ENCODE measurements around the gene GNGT1. TPM values are rescaled to one million over a fixed set of nuclear protein-coding genes. Genes with fewer than 3 reads are reported as not detected.
"Not testable (repeated sequence)": the region's sequence is repeated elsewhere in the genome, so short reads cannot be mapped to it uniquely, and the experiment has no call there.

Gene GNGT1
- total RNA-seq, 2 donors from 2014 or later, result 0.22 TPM; not detected in 1

- H3K36me3 Mint-ChIP-seq (ENCODE audit: low read depth), result no peaks in the 10 kb centered on the region
Measured at GRCh38 chr7:93910076-93910994, 4.0 kb downstream of the GNGT1 start.

GRCh38 chr7:93911242-93911641 lies 4.9 kb downstream of the GNGT1 start:
- H3K9ac ChIP-seq (ENCODE audit: extremely low read depth, low read length, poor library complexity, severe bottlenecking); H3K4me3 ChIP-seq (ENCODE audit: low read length); H3K36me3 Mint-ChIP-seq (ENCODE audit: low read depth); DNase-seq; H3K36me3 ChIP-seq (ENCODE audit: control insufficient read depth, insufficient read depth, low read length); H3K4me1 ChIP-seq (ENCODE audit: control insufficient read depth, insufficient read depth, low read length); H3K27me3 Mint-ChIP-seq (ENCODE audit: insufficient read depth); H3K4me3 Mint-ChIP-seq; H3K9me3 Mint-ChIP-seq; H3K27ac ChIP-seq (ENCODE audit: low read depth, low read length); H3K27ac Mint-ChIP-seq; H3K4me1 Mint-ChIP-seq; H3K9me3 ChIP-seq (ENCODE audit: control insufficient read depth, low read length); H3K27me3 ChIP-seq (ENCODE audit: control insufficient read depth, insufficient read depth, low read length, poor library complexity, severe bottlenecking): not testable (repeated sequence)
- no CpG with 5 or more reads among the region's 3 CpGs for whole genome bisulfite sequencing, 2 experiments (ENCODE audit: insufficient coverage in 1 of 2, insufficient read length in 1 of 2)

More at GRCh38 chr7:93910076-93910994, 4.0 kb downstream of the GNGT1 start:
- no peak for DNase-seq
- Mint-ChIP-seq H3K9me3 (no peaks in the 10 kb centered on the region), H3K27ac (no peak overlapping the region), H3K4me1 (no peaks in the 10 kb centered on the region), H3K4me3 (no peak overlapping the region), H3K27me3 (ENCODE audit: insufficient read depth) (no peaks in the 10 kb centered on the region)
- Histone ChIP-seq H3K36me3 (ENCODE audit: control insufficient read depth, insufficient read depth, low read length) (no peaks in the 10 kb centered on the region), H3K27ac (ENCODE audit: low read depth, low read length) (no peak overlapping the region), H3K9me3 (ENCODE audit: control insufficient read depth, low read length) (no peaks in the 10 kb centered on the region), H3K9ac (ENCODE audit: extremely low read depth, low read length, poor library complexity, severe bottlenecking) (no peak overlapping the region), H3K27me3 (ENCODE audit: control insufficient read depth, insufficient read depth, low read length, poor library complexity, severe bottlenecking) (no peaks in the 10 kb centered on the region), H3K4me1 (ENCODE audit: control insufficient read depth, insufficient read depth, low read length) (no peaks in the 10 kb centered on the region), H3K4me3 (ENCODE audit: low read length) (no peak overlapping the region)
- WGBS, 2 experiments (ENCODE audit: insufficient coverage in 1 of 2, insufficient read length in 1 of 2), result 100% methylated on average over 3 of the region's 3 CpGs; no CpG with 5 or more reads in 1 of the 2 experiments
- no peak for TF ChIP-seq CTCF (conservative IDR thresholded peaks at IDR 0.05)

- H3K27me3 Mint-ChIP-seq (ENCODE audit: insufficient read depth); H3K27ac Mint-ChIP-seq; H3K9me3 ChIP-seq (ENCODE audit: control insufficient read depth, low read length); H3K27ac ChIP-seq (ENCODE audit: low read depth, low read length); H3K27me3 ChIP-seq (ENCODE audit: control insufficient read depth, insufficient read depth, low read length, poor library complexity, severe bottlenecking); H3K9me3 Mint-ChIP-seq; H3K9ac ChIP-seq (ENCODE audit: extremely low read depth, low read length, poor library complexity, severe bottlenecking); H3K36me3 Mint-ChIP-seq (ENCODE audit: low read depth); H3K4me3 ChIP-seq (ENCODE audit: low read length); H3K4me1 ChIP-seq (ENCODE audit: control insufficient read depth, insufficient read depth, low read length); H3K4me1 Mint-ChIP-seq; H3K36me3 ChIP-seq (ENCODE audit: control insufficient read depth, insufficient read depth, low read length); H3K4me3 Mint-ChIP-seq; DNase-seq: not testable (repeated sequence)
Measured at GRCh38 chr7:93911661-93912060, 5.3 kb downstream of the GNGT1 start.

- TF ChIP-seq CTCF (conservative IDR thresholded peaks at IDR 0.05), result no peak
- no peaks in the 10 kb centered on the region for H3K9me3 Mint-ChIP-seq
- H3K27me3 Mint-ChIP-seq (ENCODE audit: insufficient read depth), result no peaks in the 10 kb centered on the region
- H3K27ac ChIP-seq (ENCODE audit: low read depth, low read length), result no peak overlapping the region
- no peaks in the 10 kb centered on the region for H3K9me3 ChIP-seq (ENCODE audit: control insufficient read depth, low read length)
- H3K36me3 Mint-ChIP-seq (ENCODE audit: low read depth), result no peaks in the 10 kb centered on the region
- no peaks in the 10 kb centered on the region for H3K36me3 ChIP-seq (ENCODE audit: control insufficient read depth, insufficient read depth, low read length)
- no peaks in the 10 kb centered on the region for H3K27me3 ChIP-seq (ENCODE audit: control insufficient read depth, insufficient read depth, low read length, poor library complexity, severe bottlenecking)
- DNase-seq, result no peak
- H3K4me1 Mint-ChIP-seq, result no peaks in the 10 kb centered on the region
- H3K4me3 Mint-ChIP-seq, result no peak overlapping the region
- H3K4me1 ChIP-seq (ENCODE audit: control insufficient read depth, insufficient read depth, low read length), result no peaks in the 10 kb centered on the region
- no peak overlapping the region for H3K27ac Mint-ChIP-seq
- no peak overlapping the region for H3K9ac ChIP-seq (ENCODE audit: extremely low read depth, low read length, poor library complexity, severe bottlenecking)
- H3K4me3 ChIP-seq (ENCODE audit: low read length), result no peak overlapping the region
Measured at GRCh38 chr7:93913197-93913596, 6.8 kb downstream of the GNGT1 start.

Data from endodermal cell (in vitro differentiated cells).